Breast epithelium (tissue), 4 donors: Measurements from ENCODE around the gene CDX1. TPM values are rescaled to one million over a fixed set of nuclear protein-coding genes. Genes with fewer than 3 reads are reported as not detected.

Experiments
- DNase-seq, 2 donors: peaks; one replicate each; pipeline ENCODE4 v3.0.0-alpha.2; 2019; ENCODE audit warnings: low spot score in 2 of 2
- H3K27ac ChIP-seq, 2 donors: fragments of 200-600 bp; sonication (generic) in 1 of 2; one replicate each; pipeline ENCODE4 v1.5.1; 2016 to 2019; ENCODE audit warnings: mild to moderate bottlenecking in 1 of 2
- H3K27me3 ChIP-seq, 2 donors: fragments of 200-600 bp; sonication (generic) in 1 of 2; one replicate each; pipeline versions ENCODE4 v1.5.1 to v1.6.0; 2017 to 2019; ENCODE audit warnings: control low read depth in 1 of 2, mild to moderate bottlenecking in 1 of 2
- H3K36me3 ChIP-seq: fragments of 200-600 bp; one replicate; pipeline ENCODE4 v1.5.1; 2019
- H3K4me1 ChIP-seq, 2 donors: fragments of 200-600 bp; sonication (generic); one replicate each; pipeline ENCODE4 v1.5.1; 2016 to 2019; ENCODE audit warnings: control low read depth in 1 of 2
- H3K4me3 ChIP-seq, 3 donors: fragments of 200-600 bp; sonication (generic); 1 replicate in 2 of 3; 2 replicates in 1 of 3; pipeline ENCODE4 v1.5.1; 2016 to 2019; ENCODE audit warnings: mild to moderate bottlenecking in 3 of 3, moderate library complexity in 2 of 3
- H3K9me3 ChIP-seq, 2 donors: fragments of 200-600 bp; sonication (generic) in 1 of 2; one replicate each; pipeline ENCODE4 v1.5.1; 2016 to 2019; ENCODE audit warnings: control low read depth in 1 of 2
- CTCF ChIP-seq, 3 donors: fragments of 450-650 bp; IDR thresholded peaks; one replicate each; pipeline ENCODE4 v1.5.1; 2016 to 2017; ENCODE audit warnings: antibody characterized with exemption in 3 of 3, mild to moderate bottlenecking in 3 of 3, moderate library complexity in 3 of 3
- POLR2A ChIP-seq: fragments of 450-650 bp; IDR thresholded peaks from one replicate; pipeline ENCODE4 v1.6.1; 2016; ENCODE audit warnings: antibody characterized with exemption, mild to moderate bottlenecking, moderate library complexity
- POLR2AphosphoS5 ChIP-seq, 3 donors: sonication (generic); formaldehyde crosslinking; IDR thresholded peaks; one replicate each; pipeline ENCODE4 v1.6.1; 2017; ENCODE audit warnings: antibody characterized with exemption in 3 of 3
- intact Hi-C: fragments of 100-400 bp; cut with DNase I; formaldehyde crosslinking; loops from one replicate; pipeline ENCODE4 v1.15.1; 2023; ENCODE audit warnings: low total_unique reads
- total RNA-seq, 3 donors: library from RNA; depleted of rRNA; stranded (reverse); fragments of >200 nt; gene quantifications; one replicate each; pipeline ENCODE4 v1.1.0, GENCODE V29; 2016

Gene CDX1
- total RNA-seq, 3 donors from 2014 or later: 1.3 TPM; not detected in 2

DNA sequence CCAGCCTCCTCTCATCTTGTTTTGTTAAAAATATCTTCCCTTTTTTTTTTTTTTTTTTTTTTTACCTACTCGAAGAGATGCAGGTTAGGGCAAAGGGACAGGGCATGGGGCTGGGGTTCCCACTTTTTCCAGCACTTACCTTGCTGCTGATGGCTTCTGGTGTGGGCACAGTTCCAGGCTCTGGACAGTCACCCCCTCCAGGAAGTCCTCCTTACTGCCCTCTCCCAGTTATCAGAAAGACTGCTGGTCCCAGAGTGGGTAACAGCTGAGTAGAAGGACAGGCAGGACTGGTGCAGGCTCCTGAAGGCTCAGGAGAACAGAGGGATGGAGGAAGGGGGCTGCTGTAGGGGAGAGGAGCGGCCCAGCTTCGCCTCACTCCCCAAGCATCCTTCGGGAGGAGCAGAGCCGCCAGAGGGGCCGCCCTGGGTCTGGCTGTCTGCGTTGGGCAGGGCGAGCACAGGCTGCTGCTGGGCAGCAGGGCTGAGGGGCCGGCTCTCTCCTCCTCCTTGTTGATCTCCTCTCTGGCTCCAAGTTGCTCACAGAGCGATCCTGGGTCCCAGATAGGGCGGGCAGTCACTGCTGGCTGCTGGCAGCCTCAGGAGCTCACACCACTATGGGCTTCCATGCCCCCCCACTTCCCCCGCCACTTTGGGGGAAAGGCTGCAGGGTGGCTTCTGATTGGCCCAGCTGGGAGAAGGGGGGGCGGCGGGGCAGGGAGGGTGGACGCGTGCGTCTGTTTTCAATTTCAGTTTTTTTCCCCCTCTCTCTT is 11.1 kb upstream of the CDX1 start, which contains the start of gene PDGFRB:
Gene PDGFRB (minus strand): TSS at position 588 of the 769 bp plus-strand sequence. CDS start 18,798 bp downstream, outside the sequence.
- Histone ChIP-seq H3K27ac (peak within 1 kb of the TSS; percentile 78 to 93), H3K4me1 (no peaks in the 10 kb centered on the region), H3K36me3 (no peaks in the 10 kb centered on the region), H3K4me3 (peak within 1 kb of the TSS; percentile 55 to 67 (median 66)), H3K27me3 (no peaks in the 10 kb centered on the region), H3K9me3 (no peaks in the 10 kb centered on the region)
- DNase-seq: peak; percentile 66 to 82
- peak; percentile 31 to 71 (median 58) for TF ChIP-seq POLR2AphosphoS5 (IDR thresholded peaks at IDR 0.05)
- peak; percentile 29 for TF ChIP-seq POLR2A
- TF ChIP-seq CTCF (IDR thresholded peaks at IDR 0.05): no peak
- intact Hi-C loops: no loop called here

DNA sequence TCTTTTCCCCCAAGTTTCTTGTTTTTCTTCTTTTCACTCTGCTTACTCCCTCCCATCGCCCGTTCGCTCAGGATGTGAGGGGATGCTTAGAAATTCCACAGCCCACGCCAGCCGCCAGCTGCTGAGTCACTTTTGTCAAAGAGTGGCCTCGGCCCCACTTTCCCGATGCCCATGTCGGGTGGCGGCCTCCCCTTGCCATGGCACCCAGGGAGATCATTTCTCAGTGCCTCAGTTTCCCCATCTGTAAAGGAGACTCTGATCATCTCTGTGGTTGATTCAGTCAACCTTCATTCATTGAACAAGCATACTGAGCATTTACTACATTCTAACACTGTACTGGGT is 10.6 kb upstream of the CDX1 start:
- H3K4me1 ChIP-seq: no peaks in the 10 kb centered on the region
- H3K36me3 ChIP-seq: no peaks in the 10 kb centered on the region
- H3K4me3 ChIP-seq: peak overlapping the region; percentile 55 to 67 (median 66)
- intact Hi-C loops: no loop called here
- H3K27ac ChIP-seq: peak overlapping the region; percentile 78 to 93
- H3K9me3 ChIP-seq: no peaks in the 10 kb centered on the region
- no peak for DNase-seq
- TF ChIP-seq POLR2A: no peak
- no peak for TF ChIP-seq POLR2AphosphoS5 (IDR thresholded peaks at IDR 0.05)
- no peak for TF ChIP-seq CTCF (IDR thresholded peaks at IDR 0.05)
- H3K27me3 ChIP-seq: no peaks in the 10 kb centered on the region

- peak overlapping the region in 2 of 3 donors; percentile 55 to 67 for H3K4me3 ChIP-seq
- no peaks in the 10 kb centered on the region for H3K9me3 ChIP-seq
- no peaks in the 10 kb centered on the region for H3K36me3 ChIP-seq
- intact Hi-C loops: no loop called here
- DNase-seq: no peak
- no peaks in the 10 kb centered on the region for H3K27me3 ChIP-seq
- H3K4me1 ChIP-seq: no peaks in the 10 kb centered on the region
- TF ChIP-seq POLR2A (no peak), CTCF (IDR thresholded peaks at IDR 0.05) (no peak), POLR2AphosphoS5 (IDR thresholded peaks at IDR 0.05) (no peak)
- peak overlapping the region; percentile 78 to 93 for H3K27ac ChIP-seq
Observed at GRCh38 chr5:150156540-150156939, 10.0 kb upstream of the CDX1 start.

GRCh38 chr5:150157168-150157567 is 9.4 kb upstream of the CDX1 start:
- Histone ChIP-seq H3K4me1 (no peaks in the 10 kb centered on the region), H3K27ac (peak overlapping the region; percentile 70 to 93), H3K9me3 (no peaks in the 10 kb centered on the region), H3K27me3 (no peaks in the 10 kb centered on the region), H3K4me3 (no peak overlapping the region), H3K36me3 (no peaks in the 10 kb centered on the region)
- TF ChIP-seq POLR2A (no peak), CTCF (IDR thresholded peaks at IDR 0.05) (no peak), POLR2AphosphoS5 (IDR thresholded peaks at IDR 0.05) (no peak)
- no peak for DNase-seq
- intact Hi-C loops: no loop called here

GRCh38 chr5:150158170-150158949 is 8.2 kb upstream of the CDX1 start:
- Histone ChIP-seq H3K4me3 (peak overlapping the region in 1 of 3 donors; percentile 41), H3K9me3 (no peaks in the 10 kb centered on the region), H3K36me3 (no peaks in the 10 kb centered on the region), H3K4me1 (no peaks in the 10 kb centered on the region), H3K27me3 (no peaks in the 10 kb centered on the region), H3K27ac (peak overlapping the region; percentile 70 to 93)
- no peak for DNase-seq
- intact Hi-C loops: no loop called here
- TF ChIP-seq CTCF (IDR thresholded peaks at IDR 0.05) (no peak), POLR2A (no peak), POLR2AphosphoS5 (IDR thresholded peaks at IDR 0.05) (no peak)
